MCF 10A (cell line): Measurements from ENCODE around the gene NXPH4. TPM values are rescaled to one million over a fixed set of nuclear protein-coding genes. Genes with fewer than 3 reads are reported as not detected.

Experiments
- BruUV-seq: library from RNA; stranded (reverse); fragments of 400-500 nt; replicated peaks from 2 replicates; lab custom pipeline; 2021; lab: Mats Ljungman, UMichigan
- CTCF ChIA-PET: fragments of 300-600 bp; sonication (Branson Sonifier 250); formaldehyde crosslinking; extraction: SDS; loops from one replicate; lab custom pipeline; 2021; ENCODE audit warnings: antibody characterized with exemption, inconsistent platforms; lab: Yijun Ruan, JAX
- POLR2A ChIA-PET: fragments of 300-600, 350-650 bp; sonication (Branson Sonifier 250); formaldehyde crosslinking; extraction: SDS; loops from one replicate; lab custom pipeline; 2020; ENCODE audit warnings: antibody characterized with exemption, inconsistent platforms; lab: Yijun Ruan, JAX
- DNase-seq: peaks from one replicate; pipeline ENCODE4 v3.0.0-alpha.2; 2018; ENCODE audit not compliant: unreplicated experiment
- H3K27ac Mint-ChIP-seq: one replicate; pipeline ENCODE4 v1.8.0; 2022; ENCODE audit warnings: mild to moderate bottlenecking, low read depth, mixed read lengths; ENCODE audit not compliant: unreplicated experiment
- H3K27me3 Mint-ChIP-seq: one replicate; pipeline ENCODE4 v1.8.0; 2022; ENCODE audit warnings: mixed read lengths; ENCODE audit not compliant: insufficient read depth, unreplicated experiment
- H3K36me3 Mint-ChIP-seq: one replicate; pipeline ENCODE4 v1.8.0; 2022; ENCODE audit warnings: mild to moderate bottlenecking, moderate library complexity, mixed read lengths; ENCODE audit not compliant: insufficient read depth, unreplicated experiment
- H3K4me1 Mint-ChIP-seq: one replicate; pipeline ENCODE4 v1.8.0; 2022; ENCODE audit warnings: mixed read lengths; ENCODE audit not compliant: insufficient read depth, unreplicated experiment
- H3K4me3 Mint-ChIP-seq: one replicate; pipeline ENCODE4 v1.8.0; 2022; ENCODE audit warnings: mild to moderate bottlenecking, moderate library complexity, mixed read lengths; ENCODE audit not compliant: unreplicated experiment
- H3K9me3 Mint-ChIP-seq: one replicate; pipeline ENCODE4 v1.8.0; 2022; ENCODE audit warnings: mixed read lengths; ENCODE audit not compliant: unreplicated experiment
- CTCF ChIP-seq: fragments of 200-600 bp; IDR thresholded peaks from one replicate; pipeline ENCODE4 v1.8.0; 2022; ENCODE audit warnings: antibody characterized with exemption, mild to moderate bottlenecking; ENCODE audit not compliant: unreplicated experiment
- intact Hi-C: fragments of 100-400 bp; cut with micrococcal nuclease; formaldehyde crosslinking; loops from 2 replicates; pipeline ENCODE4 v1.14.1; 2022
- total RNA-seq: library from RNA; stranded (reverse); gene quantifications from 2 replicates; pipeline ENCODE4 v1.2.3, GENCODE V29; 2022

Gene NXPH4
- total RNA-seq, 1 experiment from 2014 or later = 2.2 TPM

GRCh38 chr12:57201631-57202030, 15.0 kb upstream of the NXPH4 start:
- H3K4me3 Mint-ChIP-seq = no peak overlapping the region
- no peaks in the 10 kb centered on the region for H3K27me3 Mint-ChIP-seq
- no TSS peak for BruUV-seq
- H3K9me3 Mint-ChIP-seq = no peaks in the 10 kb centered on the region
- H3K36me3 Mint-ChIP-seq = peaks cover 21% of the 10 kb centered on the region
- POLR2A ChIA-PET = no interaction called here
- TF ChIP-seq CTCF = no peak
- DNase-seq = no peak
- intact Hi-C loops = no loop called here
- H3K27ac Mint-ChIP-seq = no peak overlapping the region
- no peaks in the 10 kb centered on the region for H3K4me1 Mint-ChIP-seq
- CTCF ChIA-PET = no interaction called here

GRCh38 chr12:57202321-57202720, 14.3 kb upstream of the NXPH4 start:
- Mint-ChIP-seq H3K27me3 (no peaks in the 10 kb centered on the region), H3K27ac (peak overlapping the region; percentile 57), H3K9me3 (no peaks in the 10 kb centered on the region), H3K36me3 (peaks cover 26% of the 10 kb centered on the region), H3K4me3 (no peak overlapping the region), H3K4me1 (no peaks in the 10 kb centered on the region)
- ChIA-PET CTCF (no interaction called here), POLR2A (no interaction called here)
- no peak for TF ChIP-seq CTCF
- no TSS peak for BruUV-seq
- no peak for DNase-seq
- intact Hi-C loops = no loop called here

- TF ChIP-seq CTCF = no peak
- H3K27ac Mint-ChIP-seq = peak overlapping the region; percentile 57
- ChIA-PET CTCF (no interaction called here), POLR2A (no interaction called here)
- no peaks in the 10 kb centered on the region for H3K27me3 Mint-ChIP-seq
- H3K4me1 Mint-ChIP-seq = no peaks in the 10 kb centered on the region
- peaks cover 32% of the 10 kb centered on the region for H3K36me3 Mint-ChIP-seq
- intact Hi-C loops = no loop called here
- no peak for DNase-seq
- H3K4me3 Mint-ChIP-seq = no peak overlapping the region
- H3K9me3 Mint-ChIP-seq = no peaks in the 10 kb centered on the region
- BruUV-seq = no TSS peak
Measured at GRCh38 chr12:57203201-57203600, 13.4 kb upstream of the NXPH4 start.

- no peaks in the 10 kb centered on the region for H3K27me3 Mint-ChIP-seq
- BruUV-seq = no TSS peak
- no peak overlapping the region for H3K4me3 Mint-ChIP-seq
- intact Hi-C loops = no loop called here
- TF ChIP-seq CTCF = no peak
- no peaks in the 10 kb centered on the region for H3K4me1 Mint-ChIP-seq
- peaks cover 32% of the 10 kb centered on the region for H3K36me3 Mint-ChIP-seq
- H3K9me3 Mint-ChIP-seq = no peaks in the 10 kb centered on the region
- no peak for DNase-seq
- ChIA-PET CTCF (no interaction called here), POLR2A (no interaction called here)
- no peak overlapping the region for H3K27ac Mint-ChIP-seq
Measured at GRCh38 chr12:57203791-57204190, 12.8 kb upstream of the NXPH4 start.
